ENCODE results near the gene DNAL4. TPM values are rescaled to one million over a fixed set of nuclear protein-coding genes. Genes with fewer than 3 reads are reported as not detected.

The DNAL4 gene
- total and polyA plus RNA-seq, 10 of the 15 experiments (the other 5 are each of a cell fraction or from before 2014, with no cell fraction given) = 0.35 to 8.5 (median 6.3) TPM; not detected in 1

- no peak for TF ChIP-seq REST (IDR thresholded peaks at IDR 0.05; ENCODE audit: low read depth, low read length)
These were observed 34.2 kb upstream of the DNAL4 start (continued) for GRCh38 chr22:38828191-38828590.

- Histone ChIP-seq H3K9ac (ENCODE audit: control insufficient read depth, insufficient read depth, low read length) (no peak overlapping the region), H3K4me2 (ENCODE audit: control insufficient read depth, insufficient read depth) (no peak overlapping the region), H3K27me3 (replicated peaks in 1 of 2; ENCODE audit: control insufficient read depth in 2 of 2, insufficient read depth in 2 of 2, low read length in 1 of 2) (no peaks in the 10 kb centered on the region; a peak in 1 of 4 replicates), H3K4me3 (no peak overlapping the region), H3K9me3 (replicated peaks; ENCODE audit: control insufficient read depth, insufficient read depth, low read length) (no peaks in the 10 kb centered on the region), H2AFZ (ENCODE audit: control insufficient read depth, low read depth, low read length) (no peak overlapping the region), H3K4me1 (ENCODE audit: control insufficient read depth, insufficient read depth, low read length) (no peaks in the 10 kb centered on the region), H3K79me2 (ENCODE audit: control insufficient read depth, insufficient read depth, low read length) (no peaks in the 10 kb centered on the region), H3K36me3 (ENCODE audit: control insufficient read depth in 2 of 2, insufficient read depth in 2 of 2, low read length in 1 of 2) (no peaks in the 10 kb centered on the region), H4K20me1 (ENCODE audit: control insufficient read depth, insufficient read depth) (no peaks in the 10 kb centered on the region), H3K27ac (ENCODE audit: control insufficient read depth, insufficient read depth) (no peak overlapping the region)
- ChIA-PET SMC1A (ENCODE audit: uncharacterized antibody, unreplicated experiment) (interaction anchor here (1.1 kb wide), 1 partner anchor 58 kb away, joined by 3 read pairs; no protein-coding TSS in a partner anchor), CTCF (interaction anchor here (1.5 kb wide), 1 partner anchor 43 kb away, joined by 4 read pairs; no protein-coding TSS in a partner anchor), RAD21 (ENCODE audit: unreplicated experiment) (no interaction called here), POLR2A (no interaction called here)
- no TSS peak for BruUV-seq (replicated peaks)
- intact Hi-C loops (cut with micrococcal nuclease; ENCODE audit: unreplicated experiment) (no loop called here), in situ Hi-C loops (cut with MboI) (no loop called here)
- no peak for DNase-seq (ENCODE audit: low read depth, low spot score)
- TF ChIP-seq IKZF2 (IDR thresholded peaks at IDR 0.05) (no peak), CREB1 (IDR thresholded peaks at IDR 0.05; ENCODE audit: low read depth) (no peak), RCOR1 (conservative IDR thresholded peaks at IDR 0.05; ENCODE audit: low read depth, low read length) (no peak), ETV6 (conservative IDR thresholded peaks at IDR 0.05 in 1 of 2, IDR thresholded peaks at IDR 0.05 in 1 of 2; ENCODE audit: borderline replicate concordance in 1 of 2, low read depth in 1 of 2) (no peak), HDAC2 (IDR thresholded peaks at IDR 0.05) (no peak), DPF2 (IDR thresholded peaks at IDR 0.05) (no peak), CHD4 (IDR thresholded peaks at IDR 0.05) (no peak), ZNF207 (IDR thresholded peaks at IDR 0.05; ENCODE audit: borderline replicate concordance) (no peak), PAX8 (IDR thresholded peaks at IDR 0.05) (no peak)
- TF ChIP-seq, protein P1, sequence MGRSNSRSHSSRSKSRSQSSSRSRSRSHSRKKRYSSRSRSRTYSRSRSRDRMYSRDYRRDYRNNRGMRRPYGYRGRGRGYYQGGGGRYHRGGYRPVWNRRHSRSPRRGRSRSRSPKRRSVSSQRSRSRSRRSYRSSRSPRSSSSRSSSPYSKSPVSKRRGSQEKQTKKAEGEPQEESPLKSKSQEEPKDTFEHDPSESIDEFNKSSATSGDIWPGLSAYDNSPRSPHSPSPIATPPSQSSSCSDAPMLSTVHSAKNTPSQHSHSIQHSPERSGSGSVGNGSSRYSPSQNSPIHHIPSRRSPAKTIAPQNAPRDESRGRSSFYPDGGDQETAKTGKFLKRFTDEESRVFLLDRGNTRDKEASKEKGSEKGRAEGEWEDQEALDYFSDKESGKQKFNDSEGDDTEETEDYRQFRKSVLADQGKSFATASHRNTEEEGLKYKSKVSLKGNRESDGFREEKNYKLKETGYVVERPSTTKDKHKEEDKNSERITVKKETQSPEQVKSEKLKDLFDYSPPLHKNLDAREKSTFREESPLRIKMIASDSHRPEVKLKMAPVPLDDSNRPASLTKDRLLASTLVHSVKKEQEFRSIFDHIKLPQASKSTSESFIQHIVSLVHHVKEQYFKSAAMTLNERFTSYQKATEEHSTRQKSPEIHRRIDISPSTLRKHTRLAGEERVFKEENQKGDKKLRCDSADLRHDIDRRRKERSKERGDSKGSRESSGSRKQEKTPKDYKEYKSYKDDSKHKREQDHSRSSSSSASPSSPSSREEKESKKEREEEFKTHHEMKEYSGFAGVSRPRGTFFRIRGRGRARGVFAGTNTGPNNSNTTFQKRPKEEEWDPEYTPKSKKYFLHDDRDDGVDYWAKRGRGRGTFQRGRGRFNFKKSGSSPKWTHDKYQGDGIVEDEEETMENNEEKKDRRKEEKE (IDR thresholded peaks at IDR 0.05) = no peak
- no peak for FAIRE-seq
- ATAC-seq = no peak
These were observed 33.6 kb upstream of the DNAL4 start for GRCh38 chr22:38827510-38827909.
